ENCODE data around the gene DBX2.

DNA sequence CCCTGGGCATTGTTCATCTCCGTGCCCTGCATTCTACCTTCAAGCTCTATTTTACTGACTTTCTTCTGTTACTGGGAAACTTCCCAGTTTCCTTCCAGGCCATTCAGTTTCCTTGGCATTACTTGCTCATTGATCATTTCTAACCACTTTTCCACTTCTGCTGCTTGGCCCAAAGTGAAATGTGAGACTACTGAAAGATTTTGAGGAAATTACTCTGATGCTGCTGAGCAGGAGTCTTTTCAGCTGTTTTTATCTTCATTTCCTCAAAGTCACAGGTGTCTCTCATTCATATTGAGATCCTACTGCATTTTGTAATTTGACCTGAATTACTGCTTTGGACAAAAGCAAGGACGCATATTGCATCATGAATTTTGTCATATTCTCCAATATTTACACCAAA lies 26.4 kb upstream of the DBX2 start:
- TF ChIP-seq, protein P1, sequence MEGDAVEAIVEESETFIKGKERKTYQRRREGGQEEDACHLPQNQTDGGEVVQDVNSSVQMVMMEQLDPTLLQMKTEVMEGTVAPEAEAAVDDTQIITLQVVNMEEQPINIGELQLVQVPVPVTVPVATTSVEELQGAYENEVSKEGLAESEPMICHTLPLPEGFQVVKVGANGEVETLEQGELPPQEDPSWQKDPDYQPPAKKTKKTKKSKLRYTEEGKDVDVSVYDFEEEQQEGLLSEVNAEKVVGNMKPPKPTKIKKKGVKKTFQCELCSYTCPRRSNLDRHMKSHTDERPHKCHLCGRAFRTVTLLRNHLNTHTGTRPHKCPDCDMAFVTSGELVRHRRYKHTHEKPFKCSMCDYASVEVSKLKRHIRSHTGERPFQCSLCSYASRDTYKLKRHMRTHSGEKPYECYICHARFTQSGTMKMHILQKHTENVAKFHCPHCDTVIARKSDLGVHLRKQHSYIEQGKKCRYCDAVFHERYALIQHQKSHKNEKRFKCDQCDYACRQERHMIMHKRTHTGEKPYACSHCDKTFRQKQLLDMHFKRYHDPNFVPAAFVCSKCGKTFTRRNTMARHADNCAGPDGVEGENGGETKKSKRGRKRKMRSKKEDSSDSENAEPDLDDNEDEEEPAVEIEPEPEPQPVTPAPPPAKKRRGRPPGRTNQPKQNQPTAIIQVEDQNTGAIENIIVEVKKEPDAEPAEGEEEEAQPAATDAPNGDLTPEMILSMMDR (IDR thresholded peaks at IDR 0.05; ENCODE audit: low read depth, low read length, missing input control) = no peak
- TF ChIP-seq YY1 (IDR thresholded peaks at IDR 0.05) = no peak
- no peak for TF ChIP-seq HNF4G (IDR thresholded peaks at IDR 0.05)
- no peak for TF ChIP-seq MAX (IDR thresholded peaks at IDR 0.05)
- TF ChIP-seq ZBTB33 (IDR thresholded peaks at IDR 0.05) = no peak
- TF ChIP-seq TAF1 (conservative IDR thresholded peaks at IDR 0.05) = no peak
- TF ChIP-seq REST (IDR thresholded peaks at IDR 0.05) = no peak
- TF ChIP-seq, protein P2, sequence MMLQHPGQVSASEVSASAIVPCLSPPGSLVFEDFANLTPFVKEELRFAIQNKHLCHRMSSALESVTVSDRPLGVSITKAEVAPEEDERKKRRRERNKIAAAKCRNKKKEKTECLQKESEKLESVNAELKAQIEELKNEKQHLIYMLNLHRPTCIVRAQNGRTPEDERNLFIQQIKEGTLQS (IDR thresholded peaks at IDR 0.05) = no peak
- no peak for TF ChIP-seq SP1 (IDR thresholded peaks at IDR 0.05)
- no peak for TF ChIP-seq EGR1 (IDR thresholded peaks at IDR 0.05; ENCODE audit: low read depth in 2 of 2)
- no peak for TF ChIP-seq RXRA (IDR thresholded peaks at IDR 0.05)
- no peak for TF ChIP-seq GABPA (IDR thresholded peaks at IDR 0.05 in 1 of 2, conservative IDR thresholded peaks at IDR 0.05 in 1 of 2)
